GM18526 (cell line): ENCODE measurements around the gene C1QTNF12.

Experiments
- POLR2A ChIP-seq: IDR thresholded peaks from 3 replicates; pipeline ENCODE4 v1.6.1; 2011; ENCODE audit not compliant: insufficient read length; ENCODE audit errors: extremely low read depth

C1QTNF12 gene

DNA sequence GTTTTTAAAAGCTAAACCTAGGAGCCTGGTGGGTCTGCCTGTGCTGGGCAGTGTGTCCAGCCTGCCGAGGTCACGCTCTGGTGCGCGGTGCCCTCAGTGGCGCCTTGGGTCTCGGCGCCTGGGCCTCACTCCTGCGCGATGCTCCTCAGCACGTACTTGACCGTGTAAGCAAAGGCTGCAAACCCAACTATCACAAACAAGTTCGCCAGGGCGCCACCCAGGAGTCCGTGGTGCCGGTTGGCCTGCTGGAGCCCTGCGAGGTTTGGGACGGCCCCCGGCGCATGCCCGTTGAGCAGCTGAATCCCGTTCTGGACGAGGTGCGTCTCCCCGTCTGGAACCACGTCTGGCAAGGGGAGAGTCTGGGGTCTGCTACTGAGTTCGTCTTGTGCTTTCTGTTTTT, 8.6 kb upstream of the C1QTNF12 start:
- TF ChIP-seq POLR2A = no peak

DNA sequence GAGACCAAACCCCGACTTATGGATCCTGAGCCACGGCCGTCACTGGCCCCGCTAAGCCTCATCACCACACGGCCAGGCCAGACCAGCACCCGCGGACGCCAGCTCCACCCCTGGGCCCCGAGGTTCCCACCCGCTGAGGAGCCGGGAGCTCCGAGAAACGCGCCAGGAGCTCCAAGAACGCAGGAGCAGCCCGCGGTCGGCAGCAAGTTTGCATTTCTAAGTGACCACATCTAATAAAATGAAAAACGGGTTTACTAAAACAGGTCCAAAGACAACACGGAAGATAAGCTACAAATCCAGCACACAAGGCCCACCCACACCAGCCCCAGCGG, 8.1 kb upstream of the C1QTNF12 start:
- TF ChIP-seq POLR2A = no peak

DNA sequence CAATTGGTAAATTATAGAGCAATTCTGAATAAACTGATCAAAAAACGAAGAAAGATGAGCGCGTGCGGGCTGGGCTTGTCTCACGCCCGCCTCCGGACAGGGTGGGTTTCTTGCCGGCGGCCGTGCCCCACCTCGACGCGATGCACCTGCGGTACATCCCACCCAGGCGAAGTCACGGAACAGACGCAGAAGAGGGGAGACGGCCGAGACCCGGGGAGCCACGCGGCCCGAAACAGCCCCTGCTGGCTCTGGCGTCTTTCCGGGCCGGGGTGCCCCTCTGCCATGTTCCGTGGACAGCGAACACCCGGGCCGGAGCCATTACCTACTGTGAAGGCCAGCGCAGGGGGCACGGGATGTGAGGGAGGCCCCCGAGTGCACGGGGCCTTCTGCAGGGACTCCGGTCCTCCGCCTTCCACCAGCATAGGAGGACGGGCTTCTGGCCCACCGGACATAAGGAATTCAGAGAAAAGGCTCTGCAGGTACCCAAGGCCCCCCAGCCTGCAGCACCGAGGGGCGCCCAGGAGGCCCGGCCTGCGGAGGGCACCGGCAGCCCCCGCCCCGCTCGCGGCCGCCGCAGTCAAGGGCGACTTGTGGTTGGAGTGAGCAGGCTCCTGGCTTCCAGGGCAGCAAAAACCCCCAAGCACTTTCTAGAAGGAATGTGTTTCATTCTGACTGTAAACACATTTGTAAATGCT, 7.6 kb upstream of the C1QTNF12 start:
- TF ChIP-seq POLR2A = no peak

DNA sequence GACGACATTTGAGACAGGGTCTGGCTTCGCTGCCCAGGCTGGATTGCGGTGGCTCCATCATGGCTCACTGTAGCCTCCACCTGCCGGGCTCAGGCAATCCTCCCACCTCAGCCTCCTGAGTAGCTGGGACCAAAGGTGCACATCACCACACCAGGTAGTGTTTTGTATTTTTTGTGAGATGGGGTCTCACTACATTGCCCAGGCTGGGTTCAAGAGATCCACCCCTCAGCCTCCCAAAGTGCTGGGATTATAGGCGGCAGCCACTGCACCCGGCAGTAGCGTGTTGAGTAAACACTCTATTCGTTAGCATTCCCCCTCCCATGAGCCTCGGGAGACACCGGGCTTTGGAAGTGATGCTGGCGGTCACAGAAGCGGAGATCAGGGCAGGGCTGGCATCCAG, 6.8 kb upstream of the C1QTNF12 start:
- TF ChIP-seq POLR2A = no peak

DNA sequence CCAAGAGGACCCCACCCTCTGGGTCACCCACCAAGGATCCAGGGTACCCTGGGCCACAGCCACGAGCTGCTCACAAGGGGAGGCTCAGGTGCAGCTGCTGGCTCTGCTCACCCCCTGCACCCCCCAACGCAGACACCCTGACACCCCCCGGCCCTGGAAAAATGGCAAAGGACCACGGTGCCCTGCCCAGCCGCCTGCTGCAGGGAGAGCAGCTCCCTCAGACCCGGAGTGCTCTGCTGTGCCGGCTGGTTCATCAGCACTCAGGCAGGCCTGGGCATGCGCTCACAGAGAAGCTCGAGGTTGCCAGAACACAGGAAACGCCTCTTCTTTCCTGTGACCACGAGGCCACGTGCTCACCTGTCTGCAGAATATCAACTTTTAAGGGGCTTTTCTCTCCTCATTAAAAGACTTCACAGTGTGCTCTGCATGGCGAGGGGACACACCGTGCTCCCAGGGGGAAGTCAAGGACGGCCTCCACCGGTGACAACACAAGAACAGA, 4.3 kb upstream of the C1QTNF12 start:
- TF ChIP-seq POLR2A = peak; percentile 30

DNA sequence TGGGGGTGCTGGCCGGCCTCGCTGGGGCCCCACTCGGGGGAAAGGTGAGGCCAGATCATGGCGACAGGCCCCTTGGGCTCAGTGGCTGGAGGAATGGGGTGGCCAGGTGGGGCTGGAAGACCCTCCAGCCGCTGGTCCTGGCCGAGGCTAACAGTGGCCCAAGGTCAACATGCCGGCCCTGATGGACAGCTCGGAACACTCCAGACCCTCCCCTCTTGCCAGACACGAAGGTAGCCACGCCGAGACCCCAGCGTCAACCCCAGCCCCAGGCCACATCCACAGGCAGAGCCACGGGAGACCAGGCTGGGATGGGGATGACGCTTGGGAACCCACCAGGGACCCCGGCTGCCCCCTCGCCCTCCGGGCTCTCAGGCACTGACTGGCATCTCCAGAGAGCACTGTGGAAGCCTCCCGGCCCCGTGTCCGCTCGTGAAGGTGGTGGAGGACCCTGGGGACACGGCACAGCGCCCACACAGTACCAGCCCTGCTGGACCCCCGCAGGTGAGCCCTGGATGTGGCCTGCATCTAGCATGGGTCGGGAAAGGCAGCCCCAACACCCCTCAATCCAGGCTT, 905 bp upstream of the C1QTNF12 start:
- TF ChIP-seq POLR2A = no peak

DNA sequence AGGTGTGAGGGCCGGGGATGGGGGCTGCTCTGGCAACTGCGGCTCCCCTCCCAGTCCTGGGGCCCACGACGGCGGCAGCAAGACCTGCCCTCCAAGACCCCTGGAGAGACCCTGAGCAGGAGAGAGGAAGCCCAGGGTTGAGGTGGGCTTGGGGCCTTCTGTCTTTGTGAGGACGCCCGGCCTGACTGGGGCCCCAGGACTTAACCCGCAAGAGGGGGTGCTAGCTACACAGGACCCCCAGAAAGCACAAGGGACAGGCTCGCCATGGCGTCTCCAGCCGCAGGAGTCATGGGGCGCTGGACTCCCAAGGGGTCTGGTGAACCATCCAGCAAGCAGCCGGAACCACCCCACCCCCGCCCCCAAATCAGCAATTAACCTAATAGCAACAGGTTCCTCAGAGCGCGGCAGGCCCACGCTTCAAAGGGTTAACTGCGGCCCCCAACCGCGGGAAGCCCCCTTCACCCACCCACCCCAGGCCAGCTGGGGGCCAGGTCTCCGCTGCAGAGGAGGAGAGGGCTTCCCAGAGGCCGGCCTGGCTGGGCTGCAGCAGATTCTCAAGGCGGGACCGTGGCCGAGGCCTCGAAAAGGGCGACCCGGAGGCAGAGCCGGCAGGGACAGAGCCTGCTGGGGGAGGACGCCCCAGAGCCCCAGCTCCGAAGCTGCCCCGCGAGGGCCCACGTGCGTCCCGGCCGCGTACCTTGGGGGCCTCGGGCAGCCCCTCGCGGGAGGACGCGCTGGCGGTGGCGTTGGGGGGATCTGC, 525 bp downstream of the C1QTNF12 start:
- no peak for TF ChIP-seq POLR2A

DNA sequence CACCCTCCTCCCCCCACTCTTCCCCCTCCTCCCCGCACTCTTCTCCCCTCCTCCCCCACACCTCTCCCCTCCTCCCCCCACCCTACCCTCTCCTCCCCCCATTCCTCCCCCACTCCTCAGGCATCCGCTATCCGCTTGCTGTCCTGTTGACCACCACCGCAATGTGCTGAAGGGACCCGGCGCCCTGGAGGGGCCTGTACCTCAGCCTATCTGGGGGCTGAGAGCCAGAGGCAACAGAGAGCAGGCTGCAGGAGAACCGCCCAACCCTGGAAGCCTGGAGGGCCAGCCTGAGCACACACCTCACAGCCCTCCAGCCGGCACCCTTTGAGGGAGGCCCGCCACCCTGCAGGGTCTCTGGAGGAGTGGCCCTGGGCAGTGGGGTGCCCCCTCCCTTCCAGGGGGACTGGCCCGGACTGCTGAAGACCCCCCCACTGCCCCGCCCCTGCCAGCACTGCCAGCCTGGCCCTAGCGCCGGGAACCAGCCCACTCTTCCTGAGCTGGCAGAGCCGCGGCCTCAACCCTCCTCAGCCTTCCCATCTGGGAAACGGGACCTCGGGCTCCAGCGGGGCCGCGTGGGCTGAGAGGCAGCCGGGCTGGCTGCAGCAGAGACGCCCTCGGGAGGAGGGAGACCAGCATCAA, 1.2 kb downstream of the C1QTNF12 start:
- TF ChIP-seq POLR2A = no peak

DNA sequence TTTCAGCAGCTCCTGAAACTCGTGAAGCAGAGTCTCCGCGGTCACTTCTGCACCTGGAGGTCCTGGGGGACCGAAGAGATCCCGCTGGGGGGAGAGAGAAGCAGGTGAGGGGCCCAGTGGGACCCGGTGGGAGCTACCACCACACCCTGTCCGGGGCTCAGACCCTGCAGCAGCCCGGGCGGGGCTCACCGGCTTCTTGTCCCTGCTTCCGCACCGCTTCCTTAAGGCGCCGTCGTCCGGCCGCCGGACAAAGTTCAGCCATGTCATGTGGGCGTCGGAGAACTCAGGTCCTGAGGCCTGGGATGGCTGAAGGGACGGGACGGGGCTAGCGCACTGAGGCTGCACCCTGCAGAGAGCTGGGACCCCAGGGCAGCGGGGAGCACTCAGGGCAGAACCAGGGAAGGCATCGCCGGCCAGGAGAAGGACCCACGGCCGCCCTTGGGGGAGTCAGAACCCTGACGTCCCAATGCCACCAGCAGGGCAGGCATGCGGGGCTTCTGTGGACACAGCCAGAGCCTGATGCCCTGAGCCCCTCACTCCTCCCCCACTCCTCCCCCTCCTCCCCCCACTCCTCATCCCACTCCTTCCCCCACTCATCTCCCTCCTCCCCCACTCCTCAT, 2.2 kb downstream of the C1QTNF12 start:
- TF ChIP-seq POLR2A = no peak

DNA sequence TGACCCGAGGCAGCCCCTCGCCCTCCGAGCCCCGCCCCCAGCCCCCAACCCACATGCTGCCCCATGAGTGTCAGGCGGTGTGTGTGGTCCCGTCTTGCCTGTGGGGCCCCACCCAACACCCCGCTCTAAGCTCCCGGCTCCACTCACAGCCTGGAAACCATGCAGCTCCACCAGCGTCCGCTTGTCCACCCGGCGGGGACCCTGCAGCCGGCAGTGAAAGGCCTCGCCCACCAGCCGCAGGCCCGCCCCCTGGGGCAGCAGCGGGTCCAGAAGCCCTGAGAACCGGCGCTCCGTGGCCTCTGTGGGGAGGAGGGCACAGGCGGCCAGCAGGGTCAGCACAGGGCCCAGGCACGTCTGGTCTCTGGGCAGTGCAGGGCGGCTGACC, 2.7 kb downstream of the C1QTNF12 start:
- TF ChIP-seq POLR2A = no peak

DNA sequence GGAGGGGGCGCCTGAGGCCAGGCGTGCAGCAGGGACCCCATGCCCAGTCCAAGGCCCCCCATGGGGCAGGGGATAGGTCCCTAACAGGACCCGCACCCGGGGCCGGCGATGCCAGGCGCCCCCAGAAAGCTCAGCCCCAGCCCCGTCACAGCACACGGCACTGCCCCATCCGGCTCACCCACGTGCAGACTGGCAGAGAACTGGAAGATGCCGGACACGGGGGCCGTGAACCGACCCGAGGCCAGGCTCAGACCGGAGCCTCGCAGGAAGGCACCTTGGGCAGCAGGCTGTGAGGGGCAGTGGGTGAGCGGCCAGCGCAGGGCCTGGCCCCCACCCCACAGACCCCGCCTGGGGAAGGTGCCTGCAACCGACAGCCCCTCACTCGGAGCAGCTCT, 3.3 kb downstream of the C1QTNF12 start:
- TF ChIP-seq POLR2A = no peak

DNA sequence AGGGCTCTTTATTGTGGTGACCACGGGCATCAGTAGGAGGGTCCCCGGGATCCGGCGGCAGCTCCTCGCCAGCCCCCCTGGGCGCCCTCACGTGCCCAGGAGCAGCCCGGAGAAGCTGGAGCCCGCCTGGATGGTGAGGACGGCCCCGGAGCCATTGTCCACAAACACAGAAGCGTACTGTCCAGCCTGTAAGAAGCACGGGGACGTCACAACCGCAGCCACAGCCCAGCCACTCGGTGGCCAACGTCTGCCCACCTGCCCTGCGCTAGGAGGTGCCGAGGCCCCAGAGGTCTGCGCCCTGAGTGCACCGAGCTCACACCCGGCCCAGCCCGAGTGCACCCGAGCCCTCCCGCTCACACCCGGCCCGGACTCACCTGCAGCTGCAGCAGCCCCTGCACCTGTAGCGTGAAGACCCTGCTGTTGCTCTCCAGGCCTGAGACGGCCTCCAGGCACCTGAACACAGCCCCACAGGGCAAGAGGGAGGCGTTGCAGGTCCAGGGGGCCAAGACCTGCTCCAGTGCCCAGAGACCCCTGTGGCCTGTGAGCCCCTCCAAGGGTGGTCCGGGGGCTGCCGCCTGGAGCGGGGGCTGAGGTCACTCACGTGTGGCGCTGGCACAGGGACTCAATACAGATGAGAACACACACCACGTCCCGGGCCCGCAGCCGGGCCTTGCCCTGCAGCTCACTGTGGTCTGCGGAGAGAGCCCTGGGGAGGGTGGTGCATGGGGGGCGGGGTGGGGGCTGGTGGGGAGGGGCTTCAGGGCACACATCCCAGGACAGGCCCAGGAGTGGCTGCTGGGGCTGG, 3.9 kb downstream of the C1QTNF12 start:
- TF ChIP-seq POLR2A = no peak

DNA sequence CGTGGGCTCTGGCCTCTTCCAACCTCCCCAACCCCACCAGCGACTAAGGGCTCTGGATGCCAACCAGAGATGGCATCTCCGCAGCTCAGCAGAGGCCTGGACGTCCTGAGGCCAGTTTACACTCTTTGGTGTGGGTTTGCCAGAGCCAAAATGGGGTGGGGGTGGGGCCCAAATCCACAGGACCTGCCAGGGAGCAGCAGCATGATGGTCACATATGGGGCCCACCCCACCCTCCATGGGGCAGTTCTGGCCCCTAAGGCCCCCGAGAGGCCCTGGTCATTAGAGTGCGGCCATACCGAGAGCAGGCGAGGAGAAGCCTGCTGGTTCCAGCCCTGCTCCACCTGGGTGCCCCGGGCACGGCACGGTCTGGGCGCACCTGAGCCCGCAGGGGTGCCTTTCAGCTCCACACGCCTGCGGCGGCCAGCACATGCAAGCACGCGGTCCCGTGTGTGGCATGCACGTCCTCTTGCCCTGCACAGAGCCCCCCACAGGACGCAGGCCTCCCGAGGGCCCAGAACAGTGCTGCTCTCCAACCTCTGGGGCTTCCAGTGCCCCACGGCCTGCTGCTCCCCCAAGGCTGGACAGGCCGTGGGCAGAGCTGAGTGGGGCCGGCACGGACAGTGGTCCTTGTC, 4.8 kb downstream of the C1QTNF12 start:
- TF ChIP-seq POLR2A = no peak

DNA sequence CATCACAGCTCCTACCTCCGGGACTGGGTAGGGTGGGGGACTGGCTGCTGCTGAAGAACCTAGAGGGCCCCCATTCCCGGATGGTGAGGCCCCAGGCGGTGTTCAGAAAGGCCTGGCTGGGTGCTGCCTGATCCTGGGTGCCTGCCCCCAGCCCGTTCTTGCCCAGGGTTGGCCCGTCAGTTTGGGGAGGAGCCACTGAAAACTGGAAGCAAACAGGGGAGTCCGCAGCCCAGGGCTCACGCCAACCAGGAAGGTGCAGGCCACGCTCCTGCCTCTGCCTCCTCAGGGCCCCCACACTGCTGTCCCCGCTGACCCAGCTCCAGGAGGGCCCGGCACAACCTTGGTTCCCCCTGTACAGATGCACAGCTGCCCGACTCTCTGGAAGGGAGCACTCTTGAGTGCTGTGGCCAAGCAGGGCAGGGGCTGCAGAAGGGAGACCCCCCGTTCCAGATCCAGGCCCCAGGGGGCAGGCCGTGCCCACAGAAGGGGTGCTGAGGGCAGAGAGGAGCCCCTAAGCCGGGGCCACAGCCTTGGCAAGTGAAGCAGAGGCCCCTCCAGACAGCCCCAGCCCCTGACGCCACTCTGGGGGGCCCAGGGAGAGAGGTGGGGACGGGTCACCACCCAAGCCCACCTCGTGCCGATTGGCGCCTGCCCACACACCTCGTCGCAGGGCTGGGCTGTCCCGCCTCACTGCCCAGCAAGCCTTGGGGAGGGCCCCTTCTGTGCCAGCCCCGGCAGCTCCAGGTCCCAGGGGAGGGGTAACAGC, 5.5 kb downstream of the C1QTNF12 start:
- no peak for TF ChIP-seq POLR2A

DNA sequence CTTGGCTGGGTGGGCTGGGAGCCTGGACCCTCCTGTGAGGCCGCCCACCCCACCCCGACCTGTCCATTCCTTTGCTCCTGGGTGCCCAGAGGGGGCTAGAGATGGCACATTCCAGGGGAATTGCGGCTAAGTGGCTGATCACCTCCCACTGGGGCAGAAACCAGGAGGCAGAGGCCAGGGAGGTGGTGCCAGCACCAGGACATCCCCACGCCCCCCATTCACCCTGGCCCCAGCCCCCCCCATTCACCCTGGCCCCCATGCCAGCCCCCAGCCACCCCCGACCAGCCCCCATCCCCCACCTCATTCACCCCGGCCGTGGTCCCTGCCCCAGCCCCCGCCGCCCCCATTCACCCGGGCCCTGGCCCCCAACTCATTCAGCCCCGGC, 6.2 kb downstream of the C1QTNF12 start:
- TF ChIP-seq POLR2A = no peak
